Measurements from ENCODE around the gene CASP12. TPM values are rescaled to one million over a fixed set of nuclear protein-coding genes. Genes with fewer than 3 reads are reported as not detected.
A peak's percentile ranks its signal among the peaks of the same experiment; 100 is the strongest.

Gene CASP12
- 10 to 100 TPM in 1 of 7 donors, 1 to 10 TPM in 6; 2.0 to 12.0 (median 3.2) TPM for total RNA-seq
- polyA plus RNA-seq, result 10 to 100 TPM in 1 of 2 donors, 1 to 10 TPM in 1; 3.3 to 10.8 TPM
- long read RNA-seq, donor 1, partial matches to known transcripts, result 0 of 3 reads
- long read RNA-seq, donor 1, other reads (novel, unspliced or antisense), result 1 of 3 reads
- long read RNA-seq, donor 2, result 0 reads
- long read RNA-seq, donor 3, partial matches to known transcripts, result 0 of 4 reads
- long read RNA-seq, donor 3, other reads (novel, unspliced or antisense), result 3 of 4 reads

DNA sequence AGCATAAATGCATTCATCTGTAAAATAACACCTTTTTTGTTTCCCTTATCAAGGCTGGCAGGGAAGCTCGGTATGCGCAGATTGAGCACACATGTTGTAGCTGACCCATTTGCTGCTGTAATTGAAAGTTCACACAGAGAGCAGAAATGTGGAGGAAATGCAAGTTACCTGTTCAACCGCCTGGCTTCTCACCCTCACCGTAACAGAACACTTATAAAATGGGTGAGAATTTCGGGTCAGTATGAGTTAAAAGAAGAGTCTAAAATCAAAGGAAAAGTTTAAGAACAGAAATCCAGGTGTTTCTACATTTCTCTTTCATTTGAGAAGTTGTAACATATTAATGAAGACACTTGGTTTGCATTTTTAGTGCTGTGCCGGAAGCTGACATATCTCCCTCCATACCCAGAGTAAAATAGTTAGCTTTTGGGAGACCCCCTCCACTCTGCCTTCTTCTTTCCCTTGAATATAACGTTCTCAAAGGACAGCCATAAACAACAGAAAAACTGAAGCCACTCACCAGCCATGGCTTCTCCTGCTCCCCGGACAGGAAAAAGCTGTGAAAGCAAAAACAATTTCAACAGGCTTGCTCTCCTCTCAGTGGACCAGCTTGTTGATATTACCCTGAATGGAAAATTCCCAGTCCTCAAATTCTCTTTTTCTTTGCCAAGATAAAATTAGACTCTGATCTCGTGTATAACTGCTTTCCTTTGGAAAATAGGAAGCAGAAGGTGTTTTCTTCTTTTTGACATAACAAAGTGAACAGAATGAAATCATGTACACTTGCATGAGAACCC lies at the start of gene CASP12:
TSS of gene CASP12 (minus strand) at position 570 of the 794 bp plus-strand sequence.
- Histone ChIP-seq H3K36me3 (no peaks in the 10 kb centered on the region), H3K27me3 (no peaks in the 10 kb centered on the region), H3K9me3 (no peaks in the 10 kb centered on the region), H3K4me3 (peak within 1 kb of the TSS; percentile 30), H3K27ac (peak within 1 kb of the TSS; percentile 50 to 91), H3K4me1 (ENCODE audit: insufficient read depth) (peaks cover 9% of the 10 kb centered on the region)
- WGBS, 3 donors, result 16 to 22% (median 19%) methylated on average over 9 of the region's 9 CpGs
- intact Hi-C loops (cut with DNase I), result no loop called here
- TF ChIP-seq EP300 (IDR thresholded peaks at IDR 0.05) (peak; percentile 7), POLR2A (IDR thresholded peaks at IDR 0.05) (no peak)
- TF ChIP-seq, protein P1, sequence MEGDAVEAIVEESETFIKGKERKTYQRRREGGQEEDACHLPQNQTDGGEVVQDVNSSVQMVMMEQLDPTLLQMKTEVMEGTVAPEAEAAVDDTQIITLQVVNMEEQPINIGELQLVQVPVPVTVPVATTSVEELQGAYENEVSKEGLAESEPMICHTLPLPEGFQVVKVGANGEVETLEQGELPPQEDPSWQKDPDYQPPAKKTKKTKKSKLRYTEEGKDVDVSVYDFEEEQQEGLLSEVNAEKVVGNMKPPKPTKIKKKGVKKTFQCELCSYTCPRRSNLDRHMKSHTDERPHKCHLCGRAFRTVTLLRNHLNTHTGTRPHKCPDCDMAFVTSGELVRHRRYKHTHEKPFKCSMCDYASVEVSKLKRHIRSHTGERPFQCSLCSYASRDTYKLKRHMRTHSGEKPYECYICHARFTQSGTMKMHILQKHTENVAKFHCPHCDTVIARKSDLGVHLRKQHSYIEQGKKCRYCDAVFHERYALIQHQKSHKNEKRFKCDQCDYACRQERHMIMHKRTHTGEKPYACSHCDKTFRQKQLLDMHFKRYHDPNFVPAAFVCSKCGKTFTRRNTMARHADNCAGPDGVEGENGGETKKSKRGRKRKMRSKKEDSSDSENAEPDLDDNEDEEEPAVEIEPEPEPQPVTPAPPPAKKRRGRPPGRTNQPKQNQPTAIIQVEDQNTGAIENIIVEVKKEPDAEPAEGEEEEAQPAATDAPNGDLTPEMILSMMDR (IDR thresholded peaks at IDR 0.05), result no peak
- DNase-seq, result peak in 3 of 5 donors; percentile 21 to 27 (median 22)

DNA sequence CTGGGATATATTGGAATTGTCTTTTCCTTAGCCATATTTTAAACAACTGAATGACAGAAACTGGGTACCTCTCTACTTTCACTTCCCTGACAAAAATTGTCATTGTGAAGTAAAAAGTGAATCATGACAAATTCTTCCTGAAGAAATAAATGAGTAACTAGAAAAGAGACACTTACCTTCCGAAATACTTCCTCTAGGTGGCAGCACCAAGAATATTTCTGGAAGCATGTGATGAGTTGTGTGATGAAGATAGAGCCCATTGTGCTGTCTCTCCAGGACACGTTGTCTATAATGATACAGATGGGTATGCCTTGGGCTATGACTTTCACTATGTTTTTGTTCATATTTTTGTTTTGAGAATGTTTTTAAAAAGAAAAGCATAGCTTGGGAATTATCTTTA lies 48.6 kb upstream of the CASP12 start:
- Histone ChIP-seq H3K36me3 (no peaks in the 10 kb centered on the region), H3K27me3 (no peaks in the 10 kb centered on the region), H3K4me1 (ENCODE audit: insufficient read depth) (no peaks in the 10 kb centered on the region), H3K27ac (no peak overlapping the region), H3K4me3 (no peak overlapping the region), H3K9me3 (no peaks in the 10 kb centered on the region)
- no peak for DNase-seq
- intact Hi-C loops (cut with DNase I), result no loop called here
- 28 to 37% (median 37%) methylated on average over 2 of the region's 2 CpGs for WGBS, 3 donors
- TF ChIP-seq EP300 (IDR thresholded peaks at IDR 0.05), result no peak
- no peak for TF ChIP-seq POLR2A (IDR thresholded peaks at IDR 0.05)
- TF ChIP-seq, protein P1 (IDR thresholded peaks at IDR 0.05), result peak in 1 of 3 donors; percentile 10

DNA sequence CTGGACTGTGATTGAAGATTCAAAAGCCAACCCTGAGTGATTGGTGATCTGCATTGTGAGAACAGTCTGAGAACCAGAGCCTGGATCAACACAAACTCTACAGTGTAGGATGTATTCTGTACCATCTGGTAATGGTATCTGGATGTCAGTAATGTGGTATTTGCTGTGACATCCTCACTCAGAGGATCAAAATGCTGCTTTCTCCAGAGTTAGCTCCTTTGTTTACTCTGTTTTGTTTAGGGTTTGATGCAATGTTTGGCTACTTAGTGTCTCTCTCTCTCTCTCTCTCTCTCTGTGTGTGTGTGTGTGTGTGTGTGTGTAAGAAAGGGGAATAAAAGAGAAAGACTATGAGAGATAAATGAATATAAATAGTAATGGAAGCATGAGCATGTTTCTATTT lies 45.8 kb upstream of the CASP12 start:
- Histone ChIP-seq H3K36me3 (no peaks in the 10 kb centered on the region), H3K27me3 (no peaks in the 10 kb centered on the region), H3K27ac (no peak overlapping the region), H3K9me3 (no peaks in the 10 kb centered on the region), H3K4me1 (ENCODE audit: insufficient read depth) (no peaks in the 10 kb centered on the region), H3K4me3 (no peak overlapping the region)
- DNase-seq, result no peak
- no peak for TF ChIP-seq POLR2A (IDR thresholded peaks at IDR 0.05)
- TF ChIP-seq, protein P1 (IDR thresholded peaks at IDR 0.05), result no peak
- TF ChIP-seq EP300 (IDR thresholded peaks at IDR 0.05), result no peak
- intact Hi-C loops (cut with DNase I), result no loop called here

DNA sequence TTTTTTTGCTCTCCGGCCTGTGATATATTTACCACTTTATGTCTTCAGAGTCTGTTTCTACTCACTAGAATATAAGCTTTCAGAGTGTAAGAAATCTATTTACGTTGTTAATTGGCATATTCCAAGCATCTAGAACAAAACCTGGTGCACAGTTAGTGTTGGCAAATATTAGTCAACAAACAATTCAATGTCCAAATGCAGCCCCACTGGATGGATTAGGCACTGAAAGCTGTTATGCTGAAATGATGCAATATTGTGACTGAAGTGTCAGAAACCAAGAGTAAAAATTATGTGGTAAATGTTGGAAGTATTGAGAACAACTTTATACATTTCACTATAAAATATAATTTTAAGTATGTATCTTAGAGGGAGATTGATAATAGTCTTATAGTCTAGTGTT lies 45.3 kb upstream of the CASP12 start:
- H3K4me1 ChIP-seq (ENCODE audit: insufficient read depth), result no peaks in the 10 kb centered on the region
- TF ChIP-seq EP300 (IDR thresholded peaks at IDR 0.05), result no peak
- TF ChIP-seq, protein P1 (IDR thresholded peaks at IDR 0.05), result no peak
- TF ChIP-seq POLR2A (IDR thresholded peaks at IDR 0.05), result no peak
- intact Hi-C loops (cut with DNase I), result no loop called here
- no peak overlapping the region for H3K27ac ChIP-seq
- H3K9me3 ChIP-seq, result no peaks in the 10 kb centered on the region
- 41 to 45% (median 43%) methylated on average over 2 of the region's 2 CpGs for WGBS, 3 donors
- DNase-seq, result no peak
- no peak overlapping the region for H3K4me3 ChIP-seq
- no peaks in the 10 kb centered on the region for H3K36me3 ChIP-seq
- no peaks in the 10 kb centered on the region for H3K27me3 ChIP-seq

Data from ovary (tissue), 10 donors.